ENCODE data around the gene DFFA. TPM values are rescaled to one million over a fixed set of nuclear protein-coding genes. Genes with fewer than 3 reads are reported as not detected.

The DFFA gene
- total and polyA plus RNA-seq, 2 donors (not counting 3 experiments of a cell fraction or from before 2014, with no cell fraction given) = 30.0 to 44.5 TPM

DNA sequence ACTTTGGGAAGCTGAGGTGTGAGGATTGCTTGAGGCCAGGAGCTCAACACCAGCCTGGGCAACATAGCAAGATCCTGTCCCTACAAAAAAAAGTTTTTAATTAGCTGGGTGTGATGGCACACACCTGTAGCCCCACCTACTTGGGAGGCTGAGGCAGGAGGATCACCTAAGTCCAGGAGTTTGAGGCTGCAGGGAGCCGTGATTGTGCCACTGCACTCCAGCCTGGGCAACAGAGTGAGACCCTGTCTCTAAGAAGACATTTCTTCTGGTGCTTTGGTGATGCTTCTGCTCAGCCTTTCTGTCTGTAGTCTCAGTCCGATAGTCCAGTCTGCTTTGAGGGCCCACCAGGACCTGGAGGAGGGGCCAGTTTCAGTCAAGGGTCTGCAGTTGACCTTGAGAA is 65.1 kb downstream of the DFFA start:
- no peak overlapping the region for H2AFZ ChIP-seq (ENCODE audit: low read depth, low read length)
- DNase-seq (ENCODE audit: low read depth, low spot score) = no peak
- no peak for FAIRE-seq
- H3K79me2 ChIP-seq (ENCODE audit: control insufficient read depth, insufficient read depth, low read length) = peaks cover 13% of the 10 kb centered on the region
- intact Hi-C loops (cut with micrococcal nuclease) (no loop called here), dilution Hi-C loops (cut with MboI; ENCODE audit: extremely low pct_ligation_motif_present, low sequenced_read_pairs) (no loop called here)
- no TSS peak for BruUV-seq (replicated peaks)
- H3K4me1 ChIP-seq (ENCODE audit: control insufficient read depth, extremely low read depth, insufficient read depth, low read length) = peaks cover 16% of the 10 kb centered on the region
- H3K9me1 ChIP-seq (replicated peaks; ENCODE audit: control insufficient read depth, extremely low read depth, insufficient read depth, low read length) = no peaks in the 10 kb centered on the region
- H3K9me3 ChIP-seq (replicated peaks; ENCODE audit: control insufficient read depth, insufficient read depth, low read length) = no peaks in the 10 kb centered on the region
- CTCF ChIA-PET = interaction anchor here (1.7 to 2.4 kb wide), 2 partner anchors 19 to 30 kb away, joined by 4 to 7 read pairs; no protein-coding TSS in a partner anchor
- POLR2A ChIA-PET = no interaction called here
- no peak overlapping the region for H3K4me3 ChIP-seq (replicated peaks in 1 of 3; ENCODE audit: insufficient read depth in 1 of 3, low read depth in 1 of 3, low read length in 3 of 3)
- H3K27me3 ChIP-seq (ENCODE audit: control insufficient read depth in 2 of 2, insufficient read depth in 2 of 2, low read length in 2 of 2) = no peaks in the 10 kb centered on the region
- H4K20me1 ChIP-seq (replicated peaks; ENCODE audit: control insufficient read depth, extremely low read depth, insufficient read depth, low read length) = no peaks in the 10 kb centered on the region
- H3K27ac ChIP-seq (ENCODE audit: insufficient read depth, low read depth, low read length) = no peak overlapping the region
- no peak overlapping the region for H3K9ac ChIP-seq (replicated peaks; ENCODE audit: extremely low read depth, insufficient read depth, low read length)
- TF ChIP-seq, protein P1, sequence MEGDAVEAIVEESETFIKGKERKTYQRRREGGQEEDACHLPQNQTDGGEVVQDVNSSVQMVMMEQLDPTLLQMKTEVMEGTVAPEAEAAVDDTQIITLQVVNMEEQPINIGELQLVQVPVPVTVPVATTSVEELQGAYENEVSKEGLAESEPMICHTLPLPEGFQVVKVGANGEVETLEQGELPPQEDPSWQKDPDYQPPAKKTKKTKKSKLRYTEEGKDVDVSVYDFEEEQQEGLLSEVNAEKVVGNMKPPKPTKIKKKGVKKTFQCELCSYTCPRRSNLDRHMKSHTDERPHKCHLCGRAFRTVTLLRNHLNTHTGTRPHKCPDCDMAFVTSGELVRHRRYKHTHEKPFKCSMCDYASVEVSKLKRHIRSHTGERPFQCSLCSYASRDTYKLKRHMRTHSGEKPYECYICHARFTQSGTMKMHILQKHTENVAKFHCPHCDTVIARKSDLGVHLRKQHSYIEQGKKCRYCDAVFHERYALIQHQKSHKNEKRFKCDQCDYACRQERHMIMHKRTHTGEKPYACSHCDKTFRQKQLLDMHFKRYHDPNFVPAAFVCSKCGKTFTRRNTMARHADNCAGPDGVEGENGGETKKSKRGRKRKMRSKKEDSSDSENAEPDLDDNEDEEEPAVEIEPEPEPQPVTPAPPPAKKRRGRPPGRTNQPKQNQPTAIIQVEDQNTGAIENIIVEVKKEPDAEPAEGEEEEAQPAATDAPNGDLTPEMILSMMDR (IDR thresholded peaks at IDR 0.05; ENCODE audit: extremely low read depth in 1 of 2, insufficient read depth in 1 of 2, low read depth in 1 of 2, low read length in 2 of 2) = no peak
- TF ChIP-seq EZH2 (IDR thresholded peaks at IDR 0.05; ENCODE audit: borderline replicate concordance, low read depth, low read length, severe bottlenecking) (no peak), JUN (IDR thresholded peaks at IDR 0.05; ENCODE audit: borderline replicate concordance, insufficient read depth, insufficient read length, low read depth) (no peak), GATA2 (IDR thresholded peaks at IDR 0.05; ENCODE audit: insufficient read depth, insufficient read length, low read depth, low read length) (no peak), POLR2AphosphoS5 (IDR thresholded peaks at IDR 0.05; ENCODE audit: insufficient read depth, low read depth, low read length) (no peak), MYC (IDR thresholded peaks at IDR 0.05; ENCODE audit: low read depth, low read length) (no peak), FOS (IDR thresholded peaks at IDR 0.05; ENCODE audit: borderline replicate concordance, insufficient read depth, low read length) (no peak), POLR2A (IDR thresholded peaks at IDR 0.05; ENCODE audit: low read depth, low read length) (no peak)
- TF ChIP-seq, protein P2, sequence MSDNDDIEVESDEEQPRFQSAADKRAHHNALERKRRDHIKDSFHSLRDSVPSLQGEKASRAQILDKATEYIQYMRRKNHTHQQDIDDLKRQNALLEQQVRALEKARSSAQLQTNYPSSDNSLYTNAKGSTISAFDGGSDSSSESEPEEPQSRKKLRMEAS (IDR thresholded peaks at IDR 0.05; ENCODE audit: insufficient read depth, insufficient read length) = no peak
- no peak overlapping the region for H3K4me2 ChIP-seq (ENCODE audit: insufficient read depth, low read length)
- peaks cover 45 to 49% of the 10 kb centered on the region in 2 experiments for H3K36me3 ChIP-seq (ENCODE audit: control insufficient read depth in 2 of 2, extremely low read depth in 1 of 2, insufficient read depth in 2 of 2, low read length in 2 of 2)

Other genes starting within 250 kb of the DFFA start
- gene PGD, start 73.5 kb downstream of the DFFA start, total RNA-seq = 303 and 307 TPM in 2 replicates
- gene PGD, start 73.5 kb downstream of the DFFA start, polyA plus RNA-seq = 189 and 196 TPM in 2 replicates
- gene CENPS, start 42.1 kb downstream of the DFFA start, total RNA-seq = 16.2 and 17.0 TPM in 2 replicates
- gene CENPS, start 42.1 kb downstream of the DFFA start, polyA plus RNA-seq = 8.7 and 10.2 TPM in 2 replicates
- gene CORT, start 22.5 kb downstream of the DFFA start, total RNA-seq = not detected in 2 replicates
- gene CORT, start 22.5 kb downstream of the DFFA start, polyA plus RNA-seq = 0.11 TPM in 1 of 2 replicates, not detected in the other
- gene PEX14, start 2.4 kb upstream of the DFFA start, total RNA-seq = 22.8 and 26.5 TPM in 2 replicates
- 19.5 and 20.1 TPM in 2 replicates for gene PEX14, start 2.4 kb upstream of the DFFA start, polyA plus RNA-seq